ENCODE measurements around the gene PNMT. TPM values are rescaled to one million over a fixed set of nuclear protein-coding genes. Genes with fewer than 3 reads are reported as not detected.
A peak's percentile ranks its signal among the peaks of the same experiment; 100 is the strongest.
"Not testable (repeated sequence)": the region's sequence is repeated elsewhere in the genome, so short reads cannot be mapped to it uniquely, and the experiment has no call there.

The PNMT gene
- total RNA-seq, 1 donor from 2014 or later: 5.1 TPM

GRCh38 chr17:39696731-39697130 lies 28.5 kb downstream of the PNMT start:
- DNase-seq (ENCODE audit: low spot score in 2 of 2): no peak
- H3K27me3 ChIP-seq: no peaks in the 10 kb centered on the region
- H3K27ac ChIP-seq: no peak overlapping the region
- TF ChIP-seq CTCF (IDR thresholded peaks at IDR 0.05): no peak
- H3K9me3 ChIP-seq: no peaks in the 10 kb centered on the region
- H3K4me3 ChIP-seq: no peak overlapping the region
- peaks cover 0 to 9% of the 10 kb centered on the region in 2 donors for H3K4me1 ChIP-seq
- no peaks in the 10 kb centered on the region for H3K36me3 ChIP-seq
- intact Hi-C loops (cut with DNase I): no loop called here

- Histone ChIP-seq H3K27me3 (no peaks in the 10 kb centered on the region), H3K36me3 (no peaks in the 10 kb centered on the region), H3K9me3 (no peaks in the 10 kb centered on the region), H3K4me1 (peaks cover 0 to 13% of the 10 kb centered on the region in 2 donors), H3K27ac (no peak overlapping the region), H3K4me3 (no peak overlapping the region)
- no peak for DNase-seq (ENCODE audit: low spot score in 2 of 2)
- no peak for TF ChIP-seq CTCF (IDR thresholded peaks at IDR 0.05)
- intact Hi-C loops (cut with DNase I): no loop called here
Observed at GRCh38 chr17:39697961-39698360, 29.7 kb downstream of the PNMT start.

GRCh38 chr17:39699157-39699817 lies 31.0 kb downstream of the PNMT start:
- Histone ChIP-seq H3K4me3 (peak overlapping the region; percentile 84), H3K27ac (peak overlapping the region; percentile 87 to 91), H3K4me1 (peaks cover 0 to 17% of the 10 kb centered on the region in 2 donors)
- H3K36me3 ChIP-seq; H3K9me3 ChIP-seq; DNase-seq (ENCODE audit: low spot score in 2 of 2); intact Hi-C loops (cut with DNase I); H3K27me3 ChIP-seq: not testable (repeated sequence)

- Histone ChIP-seq H3K4me3 (peak within 1 kb of the TSS; percentile 84), H3K27me3 (no peaks in the 10 kb centered on the region), H3K36me3 (no peaks in the 10 kb centered on the region), H3K4me1 (peaks cover 0 to 21% of the 10 kb centered on the region in 2 donors), H3K27ac (peak within 1 kb of the TSS; percentile 87 to 91), H3K9me3 (no peaks in the 10 kb centered on the region)
- peak in 1 of 2 donors; percentile 90 for DNase-seq (ENCODE audit: low spot score in 2 of 2)
- TF ChIP-seq CTCF (IDR thresholded peaks at IDR 0.05): no peak
- intact Hi-C loops (cut with DNase I): loop anchor here (1.0 kb wide), 1 partner anchor 11 kb away; the partner anchor contains the start of gene PGAP3
Observed at GRCh38 chr17:39699818-39700147, 31.5 kb downstream of the PNMT start, which contains the start of gene ERBB2. Gene ERBB2, plus strand, starts transcription at chr17:39700064. Its CDS starts 175 bp downstream, at chr17:39700239.

- H3K27ac ChIP-seq: peak overlapping the region; percentile 87 to 91
- no peaks in the 10 kb centered on the region for H3K27me3 ChIP-seq
- no peak for DNase-seq (ENCODE audit: low spot score in 2 of 2)
- no peaks in the 10 kb centered on the region for H3K9me3 ChIP-seq
- intact Hi-C loops (cut with DNase I): loop anchor here (1.0 kb wide), 1 partner anchor 12 kb away; the partner anchor contains the start of gene PGAP3
- no peaks in the 10 kb centered on the region for H3K36me3 ChIP-seq
- peak overlapping the region; percentile 84 for H3K4me3 ChIP-seq
- H3K4me1 ChIP-seq: peaks cover 0 to 26% of the 10 kb centered on the region in 2 donors
- TF ChIP-seq CTCF (IDR thresholded peaks at IDR 0.05): no peak
Observed at GRCh38 chr17:39700148-39700987, 32.1 kb downstream of the PNMT start.
